HEK293 (cell line): Measurements from ENCODE around the gene HSD17B1.
A peak's percentile ranks its signal among the peaks of the same experiment; 100 is the strongest.

Experiments
- CTCF ChIA-PET: fragments of 350-600 bp; formaldehyde crosslinking; extraction: SDS; loops from one replicate; lab custom pipeline; 2021; ENCODE audit warnings: antibody characterized with exemption; lab: Yijun Ruan, JAX
- POLR2A ChIA-PET: fragments of 300-600 bp; formaldehyde crosslinking; extraction: SDS; loops from one replicate; lab custom pipeline; 2020; ENCODE audit warnings: antibody characterized with exemption, inconsistent platforms; lab: Yijun Ruan, JAX
- H3K27ac ChIP-seq: fragments of 200-500 bp; sonication (Bioruptor generic); 2 replicates; pipeline ENCODE4 v1.5.1; 2014; ENCODE audit warnings: low read depth, low read length, control low read depth, inconsistent platforms; ENCODE audit errors: extremely low read depth
- H3K36me3 ChIP-seq, 2 experiments: fragments of 200-500 bp in 1 of 2; sonication (Bioruptor generic) in 1 of 2; 1 replicate in 1 of 2; 2 replicates in 1 of 2; pipeline ENCODE4 v1.5.1; 2014 to 2017; ENCODE audit warnings: inconsistent platforms in 2 of 2, low read length in 2 of 2; ENCODE audit not compliant: control insufficient read depth in 2 of 2, insufficient read depth in 1 of 2
- H3K4me1 ChIP-seq: fragments of 200-500 bp; sonication (Bioruptor generic); 2 replicates; pipeline ENCODE4 v1.5.1; 2014; ENCODE audit warnings: mild to moderate bottlenecking, low read length, inconsistent platforms; ENCODE audit not compliant: control insufficient read depth, insufficient read depth
- H3K4me3 ChIP-seq: 2 replicates; pipeline ENCODE4 v1.5.1; 2011; ENCODE audit warnings: low read depth, mild to moderate bottlenecking, control low read depth, low read length, moderate library complexity
- H3K9me3 ChIP-seq: fragments of 200-500 bp; sonication (Bioruptor generic); 2 replicates; pipeline ENCODE4 v1.5.1; 2014; ENCODE audit warnings: low read depth, low read length, inconsistent platforms; ENCODE audit not compliant: control insufficient read depth, insufficient read depth
- GLIS1 ChIP-seq: fragments of 450-650 bp; formaldehyde crosslinking; IDR thresholded peaks from 2 replicates; pipeline ENCODE4 v1.5.1; 2016; ENCODE audit warnings: missing biosample characterization, missing genetic modification characterization
- KLF8 ChIP-seq: fragments of 450-650 bp; formaldehyde crosslinking; IDR thresholded peaks from 2 replicates; pipeline ENCODE4 v1.5.1; 2016; ENCODE audit warnings: missing biosample characterization, missing genetic modification characterization
- SALL2 ChIP-seq: fragments of 450-650 bp; formaldehyde crosslinking; IDR thresholded peaks from 2 replicates; pipeline ENCODE4 v1.5.0; 2017; ENCODE audit warnings: missing biosample characterization, mild to moderate bottlenecking, missing genetic modification characterization, borderline replicate concordance
- SCRT2 ChIP-seq: fragments of 450-650 bp; formaldehyde crosslinking; IDR thresholded peaks from 2 replicates; pipeline ENCODE4 v1.5.1; 2016; ENCODE audit warnings: missing biosample characterization, missing genetic modification characterization
- SP2 ChIP-seq: fragments of 450-650 bp; formaldehyde crosslinking; IDR thresholded peaks from 2 replicates; pipeline ENCODE4 v1.5.1; 2016; ENCODE audit warnings: missing biosample characterization, missing genetic modification characterization
- SP7 ChIP-seq: fragments of 450-650 bp; formaldehyde crosslinking; IDR thresholded peaks from 2 replicates; pipeline ENCODE4 v1.5.1; 2016; ENCODE audit warnings: missing biosample characterization, missing genetic modification characterization
- YY2 ChIP-seq: fragments of 450-650 bp; formaldehyde crosslinking; IDR thresholded peaks from 2 replicates; pipeline ENCODE4 v1.5.1; 2016; ENCODE audit warnings: missing biosample characterization, missing genetic modification characterization
- ZBTB17 ChIP-seq: fragments of 450-650 bp; formaldehyde crosslinking; IDR thresholded peaks from 2 replicates; pipeline ENCODE4 v1.5.1; 2016; ENCODE audit warnings: missing biosample characterization, missing genetic modification characterization
- ZBTB21 ChIP-seq: fragments of 450-650 bp; formaldehyde crosslinking; IDR thresholded peaks from 2 replicates; pipeline ENCODE4 v1.5.1; 2017; ENCODE audit warnings: missing biosample characterization, missing genetic modification characterization
- ZBTB6 ChIP-seq: fragments of 450-650 bp; formaldehyde crosslinking; IDR thresholded peaks from 2 replicates; pipeline ENCODE4 v1.5.1; 2017; ENCODE audit warnings: missing biosample characterization, missing genetic modification characterization
- ZNF280C ChIP-seq: fragments of 450-650 bp; formaldehyde crosslinking; IDR thresholded peaks from 2 replicates; pipeline ENCODE4 v1.5.1; 2016; ENCODE audit warnings: missing biosample characterization, missing genetic modification characterization
- ZNF311 ChIP-seq: fragments of 450-650 bp; formaldehyde crosslinking; IDR thresholded peaks from 2 replicates; pipeline ENCODE4 v1.5.1; 2017; ENCODE audit warnings: missing biosample characterization, missing genetic modification characterization, borderline replicate concordance
- ZNF366 ChIP-seq: fragments of 450-650 bp; formaldehyde crosslinking; conservative IDR thresholded peaks from 2 replicates; pipeline ENCODE4 v1.5.1; 2016; ENCODE audit warnings: missing biosample characterization, missing genetic modification characterization
- ZNF37A ChIP-seq: fragments of 450-650 bp; IDR thresholded peaks from 2 replicates; pipeline ENCODE4 v1.5.1; 2018; ENCODE audit warnings: missing biosample characterization, missing genetic modification characterization
- ZNF391 ChIP-seq: fragments of 450-650 bp; formaldehyde crosslinking; IDR thresholded peaks from 2 replicates; pipeline ENCODE4 v1.5.1; 2016; ENCODE audit warnings: low read depth, missing biosample characterization, missing genetic modification characterization, borderline replicate concordance
- ZNF600 ChIP-seq: fragments of 450-650 bp; formaldehyde crosslinking; IDR thresholded peaks from 2 replicates; pipeline ENCODE4 v1.5.1; 2016; ENCODE audit warnings: missing biosample characterization, missing genetic modification characterization
- ZNF629 ChIP-seq: fragments of 450-650 bp; formaldehyde crosslinking; IDR thresholded peaks from 2 replicates; pipeline ENCODE4 v1.5.1; 2017; ENCODE audit warnings: missing biosample characterization, missing genetic modification characterization
- ZNF837 ChIP-seq: fragments of 450-650 bp; formaldehyde crosslinking; IDR thresholded peaks from 2 replicates; pipeline ENCODE4 v1.5.1; 2016; ENCODE audit warnings: missing biosample characterization, missing genetic modification characterization
- ZNF843 ChIP-seq: fragments of 450-650 bp; formaldehyde crosslinking; IDR thresholded peaks from 2 replicates; pipeline ENCODE4 v1.5.1; 2016; ENCODE audit warnings: missing biosample characterization, missing genetic modification characterization
- ZSCAN30 ChIP-seq: fragments of 450-650 bp; IDR thresholded peaks from 2 replicates; pipeline ENCODE4 v1.5.1; 2018; ENCODE audit warnings: missing biosample characterization, mild to moderate bottlenecking, missing genetic modification characterization, moderate library complexity
- TF ChIP-seq, protein P1 (sequence below): fragments of 450-650 bp; formaldehyde crosslinking; IDR thresholded peaks from 2 replicates; pipeline ENCODE4 v1.5.1; 2016; ENCODE audit warnings: missing biosample characterization, missing genetic modification characterization
- TF ChIP-seq, protein P2 (sequence below): fragments of 450-650 bp; formaldehyde crosslinking; IDR thresholded peaks from 2 replicates; pipeline ENCODE4 v1.5.1; 2016; ENCODE audit warnings: missing biosample characterization, missing genetic modification characterization
- TF ChIP-seq, protein P3 (sequence below): fragments of 450-650 bp; formaldehyde crosslinking; IDR thresholded peaks from 2 replicates; pipeline ENCODE4 v1.5.1; 2016; ENCODE audit warnings: missing biosample characterization, missing genetic modification characterization

The HSD17B1 gene

GRCh38 chr17:42541041-42541833, 11.5 kb upstream of the HSD17B1 start:
- POLR2A ChIA-PET, result interaction anchor here (0.6 to 1.9 kb wide), 5 partner anchors 13 to 304 kb away, joined by 3 to 12 read pairs (median 3); no protein-coding TSS in a partner anchor

More at GRCh38 chr17:42541041-42541833, 11.5 kb upstream of the HSD17B1 start:
- CTCF ChIA-PET, result interaction anchor here (1.1 to 1.6 kb wide), 3 partner anchors 11 to 22 kb away, joined by 3 to 5 read pairs (median 3); no protein-coding TSS in a partner anchor
- no peak overlapping the region for H3K4me3 ChIP-seq
- peaks cover 20 to 57% of the 10 kb centered on the region in 2 experiments; a peak in 2 of 3 replicates for H3K36me3 ChIP-seq
- no peaks in the 10 kb centered on the region for H3K9me3 ChIP-seq
- peaks cover 3% of the 10 kb centered on the region; the same call in 1 of the 2 replicates for H3K4me1 ChIP-seq
- peak overlapping the region; percentile 29; the same call in 1 of the 2 replicates for H3K27ac ChIP-seq
- no peak for TF ChIP-seq KLF8 (tag by site-specific recombination)
- TF ChIP-seq ZNF600, result peak; percentile 75
- peak; percentile 6; the same call in 1 of the 2 replicates for TF ChIP-seq SP2 (tag by site-specific recombination)
- TF ChIP-seq ZNF837, result no peak
- peak; percentile 50; the same call in 1 of the 2 replicates for TF ChIP-seq ZNF366 (tag by site-specific recombination)
- TF ChIP-seq GLIS1, result peak; percentile 25; the same call in 1 of the 2 replicates
- 0 out of 2 replicates have a peak, but pooled peaks have one; percentile 34 for TF ChIP-seq SP7 (tag by site-specific recombination)
- TF ChIP-seq ZBTB6 (tag by site-specific recombination), result no peak
- no peak for TF ChIP-seq ZNF37A (tag by site-specific recombination)
- TF ChIP-seq ZNF311 (tag by site-specific recombination), result no peak
- TF ChIP-seq ZSCAN30, result no peak
- TF ChIP-seq ZBTB17 (tag by site-specific recombination), result peak; percentile 44; the same call in 1 of the 2 replicates
- TF ChIP-seq, protein P1, sequence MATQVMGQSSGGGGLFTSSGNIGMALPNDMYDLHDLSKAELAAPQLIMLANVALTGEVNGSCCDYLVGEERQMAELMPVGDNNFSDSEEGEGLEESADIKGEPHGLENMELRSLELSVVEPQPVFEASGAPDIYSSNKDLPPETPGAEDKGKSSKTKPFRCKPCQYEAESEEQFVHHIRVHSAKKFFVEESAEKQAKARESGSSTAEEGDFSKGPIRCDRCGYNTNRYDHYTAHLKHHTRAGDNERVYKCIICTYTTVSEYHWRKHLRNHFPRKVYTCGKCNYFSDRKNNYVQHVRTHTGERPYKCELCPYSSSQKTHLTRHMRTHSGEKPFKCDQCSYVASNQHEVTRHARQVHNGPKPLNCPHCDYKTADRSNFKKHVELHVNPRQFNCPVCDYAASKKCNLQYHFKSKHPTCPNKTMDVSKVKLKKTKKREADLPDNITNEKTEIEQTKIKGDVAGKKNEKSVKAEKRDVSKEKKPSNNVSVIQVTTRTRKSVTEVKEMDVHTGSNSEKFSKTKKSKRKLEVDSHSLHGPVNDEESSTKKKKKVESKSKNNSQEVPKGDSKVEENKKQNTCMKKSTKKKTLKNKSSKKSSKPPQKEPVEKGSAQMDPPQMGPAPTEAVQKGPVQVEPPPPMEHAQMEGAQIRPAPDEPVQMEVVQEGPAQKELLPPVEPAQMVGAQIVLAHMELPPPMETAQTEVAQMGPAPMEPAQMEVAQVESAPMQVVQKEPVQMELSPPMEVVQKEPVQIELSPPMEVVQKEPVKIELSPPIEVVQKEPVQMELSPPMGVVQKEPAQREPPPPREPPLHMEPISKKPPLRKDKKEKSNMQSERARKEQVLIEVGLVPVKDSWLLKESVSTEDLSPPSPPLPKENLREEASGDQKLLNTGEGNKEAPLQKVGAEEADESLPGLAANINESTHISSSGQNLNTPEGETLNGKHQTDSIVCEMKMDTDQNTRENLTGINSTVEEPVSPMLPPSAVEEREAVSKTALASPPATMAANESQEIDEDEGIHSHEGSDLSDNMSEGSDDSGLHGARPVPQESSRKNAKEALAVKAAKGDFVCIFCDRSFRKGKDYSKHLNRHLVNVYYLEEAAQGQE, result no peak
- no peak for TF ChIP-seq ZNF280C
- peak; percentile 43; the same call in 1 of the 2 replicates for TF ChIP-seq ZNF629 (tag by site-specific recombination)
- no peak for TF ChIP-seq SALL2
- TF ChIP-seq, protein P2, sequence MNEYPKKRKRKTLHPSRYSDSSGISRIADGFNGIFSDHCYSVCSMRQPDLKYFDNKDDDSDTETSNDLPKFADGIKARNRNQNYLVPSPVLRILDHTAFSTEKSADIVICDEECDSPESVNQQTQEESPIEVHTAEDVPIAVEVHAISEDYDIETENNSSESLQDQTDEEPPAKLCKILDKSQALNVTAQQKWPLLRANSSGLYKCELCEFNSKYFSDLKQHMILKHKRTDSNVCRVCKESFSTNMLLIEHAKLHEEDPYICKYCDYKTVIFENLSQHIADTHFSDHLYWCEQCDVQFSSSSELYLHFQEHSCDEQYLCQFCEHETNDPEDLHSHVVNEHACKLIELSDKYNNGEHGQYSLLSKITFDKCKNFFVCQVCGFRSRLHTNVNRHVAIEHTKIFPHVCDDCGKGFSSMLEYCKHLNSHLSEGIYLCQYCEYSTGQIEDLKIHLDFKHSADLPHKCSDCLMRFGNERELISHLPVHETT, result 0 out of 2 replicates have a peak, but pooled peaks have one; percentile 20
- no peak for TF ChIP-seq SCRT2 (tag by site-specific recombination)
- TF ChIP-seq, protein P3, sequence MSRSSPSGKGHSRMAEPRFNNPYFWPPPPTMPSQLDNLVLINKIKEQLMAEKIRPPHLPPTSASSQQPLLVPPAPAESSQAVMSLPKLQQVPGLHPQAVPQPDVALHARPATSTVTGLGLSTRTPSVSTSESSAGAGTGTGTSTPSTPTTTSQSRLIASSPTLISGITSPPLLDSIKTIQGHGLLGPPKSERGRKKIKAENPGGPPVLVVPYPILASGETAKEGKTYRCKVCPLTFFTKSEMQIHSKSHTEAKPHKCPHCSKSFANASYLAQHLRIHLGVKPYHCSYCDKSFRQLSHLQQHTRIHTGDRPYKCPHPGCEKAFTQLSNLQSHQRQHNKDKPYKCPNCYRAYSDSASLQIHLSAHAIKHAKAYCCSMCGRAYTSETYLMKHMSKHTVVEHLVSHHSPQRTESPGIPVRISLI, result 0 out of 2 replicates have a peak, but pooled peaks have one; percentile 32
- no peak for TF ChIP-seq ZNF843 (tag by site-specific recombination)
- TF ChIP-seq ZNF391 (tag by site-specific recombination), result no peak
- no peak for TF ChIP-seq YY2 (tag by site-specific recombination)
- TF ChIP-seq ZBTB21 (tag by site-specific recombination), result no peak
- TF ChIP-seq, all 188 proteins: peak for 9
